Measurements from ENCODE around the gene ZNF77.
A peak's percentile ranks its signal among the peaks of the same experiment; 100 is the strongest.
"Not testable (repeated sequence)": the region's sequence is repeated elsewhere in the genome, so short reads cannot be mapped to it uniquely, and the experiment has no call there.

Gene ZNF77

DNA sequence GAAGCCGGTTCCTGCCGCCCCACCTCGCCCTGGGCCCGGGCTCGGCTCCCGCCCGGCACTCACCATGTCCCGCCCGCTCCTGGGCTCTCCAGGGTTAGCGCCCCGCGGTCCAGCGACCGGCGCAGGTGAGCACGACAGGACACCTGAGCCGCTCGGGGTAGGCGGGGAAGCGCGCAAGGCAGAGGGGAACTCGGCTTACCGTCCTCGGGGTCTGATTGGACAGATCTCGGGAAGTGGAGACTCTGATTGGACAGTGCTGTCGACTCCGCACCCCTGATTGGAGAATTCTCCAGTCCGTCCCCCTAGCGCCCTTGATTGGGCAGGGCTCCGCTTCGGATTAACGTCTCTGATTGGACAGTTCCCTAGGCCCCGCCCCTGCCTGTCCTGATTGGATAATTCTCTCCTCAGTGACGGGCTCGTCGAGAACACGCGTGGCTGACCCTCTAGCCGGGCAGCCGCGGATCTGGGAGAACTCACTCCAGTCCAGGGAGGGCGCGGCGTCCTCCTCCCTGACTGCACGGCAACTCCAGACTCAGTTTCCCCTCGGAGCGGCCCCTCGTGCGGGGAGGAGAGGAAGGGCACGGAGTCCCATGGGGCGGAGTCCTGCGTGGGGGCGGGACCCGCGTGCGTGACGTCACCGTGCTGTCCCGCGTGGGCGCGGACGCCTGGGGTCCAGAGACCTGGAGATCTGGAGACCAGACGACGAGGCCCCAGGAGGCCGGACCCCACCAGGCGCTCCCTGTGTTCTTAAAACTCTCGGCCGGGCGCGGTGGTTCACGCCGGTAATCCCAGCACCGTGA, at the start of gene ZNF77:
ZNF77 (minus strand) TSS at position 197 of the 800 bp plus-strand sequence; CDS start at position 66, 131 bp downstream.
- DNase-seq, result peak; percentile 99

- no peak for DNase-seq
Observed at GRCh38 chr19:2993579-2993978, 48.8 kb upstream of the ZNF77 start.

DNA sequence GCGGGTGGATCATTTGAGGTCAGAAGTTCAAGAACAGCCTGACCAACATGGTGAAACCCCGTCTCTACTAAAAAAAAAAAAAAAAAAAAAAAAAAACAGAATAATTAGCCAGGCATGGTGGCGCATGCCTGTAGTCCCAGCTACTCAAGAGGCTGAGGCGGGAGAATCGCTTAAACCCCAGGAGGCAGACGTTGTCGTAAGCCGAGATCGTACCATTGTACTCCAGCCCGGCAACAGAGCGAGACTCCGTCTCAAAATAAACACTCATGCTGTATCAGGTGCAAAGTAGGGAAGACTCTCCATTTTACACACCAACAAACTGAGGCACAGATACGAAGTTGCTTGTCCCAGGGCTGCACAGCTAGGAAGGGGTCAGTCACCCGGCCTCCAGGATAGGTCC, 48.2 kb upstream of the ZNF77 start:
- no peak for DNase-seq

DNA sequence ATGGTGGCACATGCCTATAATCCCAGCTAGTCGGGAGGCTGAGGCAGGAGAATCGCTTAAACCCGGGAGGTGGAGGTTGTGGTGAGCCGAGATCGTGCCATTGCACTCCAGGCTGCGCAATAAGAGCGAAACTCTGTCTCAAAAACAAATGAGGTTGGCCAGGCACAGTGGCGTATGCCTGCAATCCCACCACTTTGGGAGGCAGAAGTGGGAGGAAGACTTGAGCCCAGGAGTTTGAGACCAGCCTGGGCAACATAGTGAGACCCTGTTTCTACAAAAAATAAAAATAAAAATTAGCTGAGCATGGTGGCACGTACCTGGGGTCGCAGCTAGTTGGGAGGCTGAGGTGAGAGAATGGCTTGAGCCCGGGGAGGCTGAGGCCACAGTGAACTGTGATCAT, 47.6 kb upstream of the ZNF77 start:
- not testable (repeated sequence) for DNase-seq

- DNase-seq, result no peak
Observed at GRCh38 chr19:2989236-2989946, 44.6 kb upstream of the ZNF77 start.

- DNase-seq, result no peak
Observed at GRCh38 chr19:2988568-2988967, 43.8 kb upstream of the ZNF77 start.

DNA sequence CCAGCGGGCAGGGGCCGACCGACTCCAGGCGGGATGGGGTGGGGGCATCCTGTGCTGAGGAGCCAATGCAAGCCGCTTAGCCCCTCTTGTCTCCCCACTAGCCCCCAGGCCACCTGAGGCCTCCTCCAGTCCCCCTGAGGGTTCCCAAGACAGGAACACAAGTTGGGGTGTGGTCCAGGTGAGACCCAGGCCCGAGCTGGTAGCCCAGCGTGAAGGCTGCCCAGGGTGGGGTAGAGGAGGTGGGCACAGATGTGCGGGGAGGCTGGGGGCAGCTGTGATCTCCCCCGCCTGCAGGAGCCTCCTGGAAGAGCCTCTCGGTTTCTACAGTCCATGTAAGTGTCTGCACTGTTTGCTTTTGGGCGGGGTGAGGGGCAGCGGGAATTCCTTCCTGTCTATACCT, 43.0 kb upstream of the ZNF77 start:
- no peak for DNase-seq

DNA sequence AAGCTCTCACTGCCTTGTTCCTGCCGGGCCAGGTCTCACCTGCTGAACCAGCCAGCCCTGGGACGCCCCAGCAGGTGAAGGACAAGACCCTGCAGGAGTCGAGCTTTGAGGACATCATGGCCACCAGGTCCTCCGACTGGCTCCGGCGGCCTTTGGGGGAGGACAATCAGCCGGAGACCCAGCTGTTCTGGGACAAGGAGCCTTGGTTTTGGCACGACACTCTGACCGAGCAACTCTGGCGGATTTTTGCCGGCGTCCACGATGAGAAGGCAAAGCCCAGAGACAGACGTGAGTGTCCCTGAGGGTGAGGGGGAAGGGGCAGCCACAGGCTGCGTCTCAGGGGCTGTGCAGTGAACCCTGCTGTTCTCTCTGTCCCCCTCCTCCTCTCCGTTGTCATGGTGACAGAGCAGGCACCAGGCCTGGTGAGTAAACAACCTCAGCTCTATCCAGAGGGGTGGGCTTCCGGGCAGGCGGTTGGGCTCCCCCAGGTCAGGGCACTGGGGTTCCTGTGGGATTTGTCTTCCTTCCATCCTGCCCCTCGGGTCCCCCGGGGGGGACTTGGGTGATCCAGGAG, 42.3 kb upstream of the ZNF77 start:
- no peak for DNase-seq

DNA sequence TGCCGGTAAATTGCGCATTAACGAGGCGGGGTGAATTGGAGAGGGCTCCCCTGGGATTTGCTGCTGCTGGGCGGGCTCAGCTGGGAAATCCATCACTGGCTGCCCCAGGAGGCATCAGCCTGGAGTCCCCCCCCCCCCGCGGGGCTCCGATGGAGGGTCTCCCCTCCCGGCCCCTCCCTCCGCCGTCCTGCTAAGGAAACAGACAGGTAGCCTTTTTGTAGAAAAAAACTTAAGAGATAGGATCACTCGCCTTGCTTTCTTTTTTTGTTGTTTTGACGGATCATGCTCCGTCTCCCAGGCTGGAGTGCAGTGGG, 39.4 kb upstream of the ZNF77 start:
- no peak for DNase-seq

DNA sequence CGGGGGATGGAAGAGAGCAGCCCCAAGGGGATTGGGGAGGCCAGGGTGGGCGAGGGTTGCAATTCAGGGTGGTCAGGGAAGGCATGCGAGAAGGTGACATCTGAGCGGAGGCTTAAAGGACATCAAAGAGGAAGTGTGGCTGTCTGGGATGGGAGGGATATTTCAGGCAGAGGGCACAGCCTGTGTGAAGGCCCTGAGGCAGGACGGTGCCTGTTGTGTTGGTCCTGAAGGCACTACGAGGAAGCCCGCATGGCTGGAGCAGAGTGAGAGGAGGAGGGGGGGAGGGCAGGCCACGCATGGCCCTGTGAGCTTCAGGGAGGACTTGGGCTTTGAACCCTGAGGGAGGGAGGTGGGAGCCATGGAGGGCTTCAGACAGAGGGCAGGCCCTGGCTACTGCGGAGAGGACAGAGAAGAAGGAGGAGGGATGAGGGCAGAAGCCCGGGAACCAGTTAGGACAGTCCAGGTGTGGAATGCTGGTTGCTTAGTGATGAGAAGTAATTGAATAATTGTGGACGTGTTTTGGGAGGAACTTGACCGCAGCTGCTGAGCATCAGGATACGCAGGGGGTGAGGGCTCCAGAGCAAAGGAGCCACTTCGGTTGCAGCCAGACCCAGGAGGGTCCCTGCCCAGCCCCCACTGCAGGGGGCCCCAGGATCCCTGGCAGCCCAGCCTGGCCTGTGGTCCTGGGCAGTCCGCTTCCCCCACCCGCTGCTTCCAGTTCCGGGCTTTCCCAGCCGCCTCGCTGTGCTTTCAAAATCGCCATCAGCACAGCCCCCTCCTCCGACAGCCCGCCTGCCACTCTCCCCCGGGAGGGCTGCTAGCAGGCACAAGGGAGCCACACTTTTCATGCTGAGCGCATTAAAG, 38.8 kb upstream of the ZNF77 start:
- DNase-seq, result no peak

GRCh38 chr19:2982983-2983350, 38.2 kb upstream of the ZNF77 start:
- no peak for DNase-seq

GRCh38 chr19:2982561-2982960, 37.8 kb upstream of the ZNF77 start:
- no peak for DNase-seq

- DNase-seq, result no peak
Observed at GRCh38 chr19:2981898-2982297, 37.1 kb upstream of the ZNF77 start.

- no peak for DNase-seq
Observed at GRCh38 chr19:2978772-2979171, 34.0 kb upstream of the ZNF77 start.

DNA sequence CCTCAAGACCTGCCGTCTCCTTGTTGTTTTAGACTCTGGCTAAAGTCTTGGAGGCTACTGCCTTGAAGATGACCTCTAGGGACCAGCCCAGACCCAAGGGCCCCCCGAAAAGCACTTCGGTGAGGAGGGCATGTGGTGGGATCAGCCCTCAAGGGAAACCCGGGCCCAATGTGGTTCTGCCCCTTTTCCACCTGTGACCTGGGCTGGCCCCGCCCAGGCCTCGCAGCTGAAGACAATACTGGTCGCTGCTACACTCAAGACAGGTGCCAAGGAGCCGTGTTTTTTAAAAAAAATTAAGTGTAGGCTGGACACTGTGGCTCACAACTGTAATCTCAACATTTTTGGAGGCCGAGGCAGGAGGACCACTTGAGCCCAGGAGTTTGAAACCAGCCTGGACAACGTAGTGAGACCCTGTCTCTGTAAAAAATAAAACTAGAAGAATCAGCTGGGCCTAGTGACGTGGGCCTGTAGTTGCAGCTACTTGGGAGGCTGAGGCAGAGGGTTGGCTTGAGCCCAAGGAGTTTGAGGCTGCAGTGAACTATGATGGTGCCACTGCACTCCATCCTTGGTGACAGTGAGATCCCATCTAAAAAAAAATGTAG, 33.5 kb upstream of the ZNF77 start:
- DNase-seq, result no peak

GRCh38 chr19:2977746-2978138, 33.0 kb upstream of the ZNF77 start:
- DNase-seq, result no peak

GRCh38 chr19:2977001-2977745, 32.4 kb upstream of the ZNF77 start, which contains the start of gene TLE6:
Gene TLE6 (plus strand): TSS chr19:2977564. CDS start chr19:2978234, 670 bp downstream.
- DNase-seq, result peak; percentile 87

DNA sequence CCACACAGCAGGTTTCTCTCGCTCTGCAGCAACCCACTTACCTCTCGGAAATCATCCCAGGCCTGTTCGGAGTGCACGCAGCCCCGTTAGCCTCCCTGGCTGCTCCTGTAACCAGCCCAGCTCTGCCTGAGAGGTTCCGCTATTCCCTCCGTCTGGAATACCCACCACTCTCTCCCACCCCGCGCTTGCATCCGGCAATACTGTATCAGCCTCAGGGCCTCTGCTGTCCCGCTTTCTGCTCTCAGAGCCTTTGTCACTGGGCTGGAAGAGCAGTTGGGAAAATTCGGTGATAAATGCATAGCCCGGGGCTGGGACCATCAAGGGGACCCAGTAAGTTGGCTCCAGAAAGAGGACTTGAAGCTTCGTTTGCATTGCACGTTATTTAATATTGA, 31.8 kb upstream of the ZNF77 start:
- DNase-seq, result no peak

DNA sequence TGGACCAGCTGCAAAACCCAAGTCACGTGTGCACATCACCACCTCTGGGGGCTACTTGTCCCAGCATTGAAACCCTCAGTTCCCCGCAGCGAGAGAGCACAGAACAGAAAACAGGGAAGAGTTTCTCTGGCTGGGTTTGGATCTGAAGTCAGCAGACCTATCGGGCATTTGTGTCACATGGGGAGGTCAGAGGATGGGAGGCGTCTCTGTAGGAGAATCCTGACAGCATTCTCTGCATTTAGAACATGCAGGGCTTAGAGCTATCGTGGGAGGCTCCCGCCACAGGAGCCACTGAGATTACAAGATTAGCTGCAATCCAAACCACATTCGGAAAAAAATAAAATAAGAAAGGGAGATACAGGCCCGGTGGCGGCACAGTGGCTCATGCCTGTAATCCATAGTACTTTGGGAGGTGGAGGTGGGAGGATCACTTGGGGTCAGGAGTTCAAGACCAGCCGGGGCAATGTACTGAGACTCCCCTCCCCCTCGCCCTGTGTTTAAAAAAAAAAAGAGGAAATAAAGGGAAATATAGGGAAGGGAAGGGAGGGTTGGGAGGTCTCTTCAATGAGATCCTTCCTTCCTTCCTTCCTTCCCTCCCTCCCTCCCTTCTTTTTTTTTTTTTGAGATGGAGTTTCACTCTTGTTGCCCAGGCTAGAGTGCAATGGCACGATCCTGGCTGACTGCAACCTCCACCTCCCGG, 29.7 kb upstream of the ZNF77 start:
- no peak for DNase-seq

DNA sequence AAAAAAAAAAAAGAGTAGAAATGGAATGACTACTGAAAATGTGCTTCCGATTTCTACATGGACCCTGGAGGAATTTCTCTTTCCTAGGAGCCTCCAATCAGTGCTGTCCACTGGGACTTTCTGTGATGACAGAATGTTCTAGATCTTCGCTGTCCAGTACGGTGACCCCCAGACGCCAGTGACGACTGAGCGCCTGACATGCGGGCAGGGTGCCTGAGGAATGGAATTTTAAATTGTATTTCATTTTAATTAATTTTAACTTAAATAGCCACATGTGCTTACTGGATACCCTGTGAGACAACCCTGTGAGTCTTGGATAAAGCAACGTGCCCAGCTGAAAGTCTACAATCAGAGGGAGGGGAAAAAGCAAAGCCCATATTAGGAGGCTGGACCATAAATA, 28.5 kb upstream of the ZNF77 start:
- DNase-seq, result no peak

GRCh38 chr19:2970201-2970835, 25.5 kb upstream of the ZNF77 start:
- no peak for DNase-seq

Data from activated T-cell treated with anti-CD3 and anti-CD28 coated beads for 4 hours (primary cell).